HTERT RPE-1 (cell line): ENCODE data around the gene SLC35G1.

ENCODE experiments used
- in situ Hi-C: fragments of 300-500 bp; cut with MboI; formaldehyde crosslinking; loops from 4 replicates; pipeline ENCODE4 v1.14.3; 2020; ENCODE audit warnings: low sequenced_read_pairs

Gene SLC35G1

GRCh38 chr10:93875032-93875358 lies 18.8 kb upstream of the SLC35G1 start:
- in situ Hi-C loops: no loop called here

GRCh38 chr10:93876381-93876780 lies 17.4 kb upstream of the SLC35G1 start:
- in situ Hi-C loops: no loop called here

GRCh38 chr10:93879273-93879672 lies 14.5 kb upstream of the SLC35G1 start:
- in situ Hi-C loops: no loop called here

- in situ Hi-C loops: no loop called here
These were observed 969 bp downstream of the SLC35G1 start for GRCh38 chr10:93894516-93895378.

- in situ Hi-C loops: no loop called here
These were observed 3.4 kb downstream of the SLC35G1 start for GRCh38 chr10:93897070-93897780.

GRCh38 chr10:93899109-93899508 lies 5.3 kb downstream of the SLC35G1 start:
- in situ Hi-C loops: no loop called here

GRCh38 chr10:93903051-93903450 lies 9.3 kb downstream of the SLC35G1 start:
- in situ Hi-C loops: no loop called here

GRCh38 chr10:93904901-93905300 lies 11.1 kb downstream of the SLC35G1 start:
- in situ Hi-C loops: no loop called here

GRCh38 chr10:93907059-93907458 lies 13.3 kb downstream of the SLC35G1 start:
- in situ Hi-C loops: no loop called here

- in situ Hi-C loops: no loop called here
These were observed 18.1 kb downstream of the SLC35G1 start for GRCh38 chr10:93911866-93912265.

GRCh38 chr10:93912444-93912843 lies 18.7 kb downstream of the SLC35G1 start:
- in situ Hi-C loops: no loop called here

- in situ Hi-C loops: no loop called here
These were observed 19.9 kb downstream of the SLC35G1 start for GRCh38 chr10:93913706-93914105.

- in situ Hi-C loops: no loop called here
These were observed 21.8 kb downstream of the SLC35G1 start for GRCh38 chr10:93915598-93915997.

GRCh38 chr10:93916257-93917063 lies 22.7 kb downstream of the SLC35G1 start:
- in situ Hi-C loops: no loop called here

- in situ Hi-C loops: no loop called here
These were observed 23.2 kb downstream of the SLC35G1 start for GRCh38 chr10:93917064-93917391.

- in situ Hi-C loops: no loop called here
These were observed 24.0 kb downstream of the SLC35G1 start for GRCh38 chr10:93917821-93918220.

GRCh38 chr10:93921338-93921737 lies 27.6 kb downstream of the SLC35G1 start:
- in situ Hi-C loops: no loop called here

- in situ Hi-C loops: no loop called here
These were observed 32.8 kb downstream of the SLC35G1 start for GRCh38 chr10:93926613-93927012.

- in situ Hi-C loops: no loop called here
These were observed 44.4 kb downstream of the SLC35G1 start for GRCh38 chr10:93938140-93938539.

GRCh38 chr10:93940881-93941280 lies 47.1 kb downstream of the SLC35G1 start:
- in situ Hi-C loops: no loop called here

- in situ Hi-C loops: no loop called here
These were observed 47.8 kb downstream of the SLC35G1 start for GRCh38 chr10:93941606-93942005.

- in situ Hi-C loops: no loop called here
These were observed 52.0 kb downstream of the SLC35G1 start for GRCh38 chr10:93945819-93946218.
